Neuronal stem cell (in vitro differentiated cells): ENCODE data around the gene SLC9A7.

Experiments
- DNase-seq: peaks from one replicate; pipeline ENCODE4 v3.0.0-alpha.2; 2013; ENCODE audit warnings: low spot score
- H2AFZ ChIP-seq: one replicate; pipeline ENCODE4 v1.6.1; 2013; ENCODE audit warnings: mild to moderate bottlenecking, low read length, inconsistent platforms
- H2AK5ac ChIP-seq: 2 replicates; pipeline ENCODE4 v1.6.1; 2013; ENCODE audit warnings: low read depth, mild to moderate bottlenecking, inconsistent platforms, low read length, moderate library complexity, mixed read lengths
- H2BK120ac ChIP-seq: 2 replicates; pipeline ENCODE4 v1.6.1; 2013; ENCODE audit warnings: low read depth, mild to moderate bottlenecking, inconsistent platforms, low read length, moderate library complexity, mixed read lengths
- H2BK12ac ChIP-seq: one replicate; pipeline ENCODE4 v1.6.1; 2013; ENCODE audit warnings: low read length, inconsistent platforms
- H2BK15ac ChIP-seq: 2 replicates; pipeline ENCODE4 v1.6.1; 2013; ENCODE audit warnings: mild to moderate bottlenecking, low read length, inconsistent platforms, mixed read lengths
- H2BK5ac ChIP-seq: one replicate; pipeline ENCODE4 v1.6.1; 2013; ENCODE audit warnings: inconsistent platforms, mild to moderate bottlenecking, low read length, moderate library complexity
- H3K14ac ChIP-seq: one replicate; pipeline ENCODE4 v1.6.1; 2013; ENCODE audit warnings: low read length, inconsistent platforms
- H3K18ac ChIP-seq: 2 replicates; pipeline ENCODE4 v1.6.1; 2013; ENCODE audit warnings: low read length, inconsistent platforms
- H3K23ac ChIP-seq: 2 replicates; pipeline ENCODE4 v1.6.1; 2013; ENCODE audit warnings: low read depth, mild to moderate bottlenecking, mixed read lengths, low read length, inconsistent platforms; ENCODE audit not compliant: poor library complexity
- H3K27ac ChIP-seq: replicated peaks from 3 replicates; pipeline ENCODE4 v1.5.1; 2013; ENCODE audit warnings: low read length, inconsistent platforms
- H3K27me3 ChIP-seq, 3 experiments: 2 replicates each; pipeline ENCODE4 v1.6.1; 2013; ENCODE audit warnings: low read length in 3 of 3, mild to moderate bottlenecking in 2 of 3, inconsistent platforms in 1 of 3, low read depth in 1 of 3, mixed read lengths in 1 of 3, moderate library complexity in 1 of 3; ENCODE audit not compliant: control insufficient read depth in 3 of 3, insufficient read depth in 3 of 3
- H3K36me3 ChIP-seq, 2 donors: replicated peaks in 1 of 2; 2 replicates each; pipeline ENCODE4 v1.6.1; 2013; ENCODE audit warnings: low read length in 2 of 2; ENCODE audit not compliant: control insufficient read depth in 2 of 2, insufficient read depth in 2 of 2
- H3K4ac ChIP-seq: 2 replicates; pipeline ENCODE4 v1.6.1; 2013; ENCODE audit warnings: inconsistent platforms, mild to moderate bottlenecking, low read length, moderate library complexity
- H3K4me1 ChIP-seq, 2 donors: 1 replicate in 1 of 2; 2 replicates in 1 of 2; pipeline ENCODE4 v1.6.1; 2013; ENCODE audit warnings: low read length in 2 of 2, low read depth in 1 of 2; ENCODE audit not compliant: control insufficient read depth in 2 of 2, insufficient read depth in 1 of 2
- H3K4me2 ChIP-seq: one replicate; pipeline ENCODE4 v1.6.1; 2013; ENCODE audit warnings: mild to moderate bottlenecking, low read length, inconsistent platforms; ENCODE audit not compliant: insufficient read depth, poor library complexity, severe bottlenecking
- H3K4me3 ChIP-seq, 2 donors: 2 replicates each; pipeline ENCODE4 v1.5.1; 2013; ENCODE audit warnings: low read length in 2 of 2, mild to moderate bottlenecking in 2 of 2, inconsistent platforms in 1 of 2, moderate library complexity in 1 of 2
- H3K79me1 ChIP-seq: one replicate; pipeline ENCODE4 v1.6.1; 2013; ENCODE audit warnings: low read depth, mild to moderate bottlenecking, inconsistent platforms, low read length, moderate library complexity
- H3K9ac ChIP-seq: one replicate; pipeline ENCODE4 v1.6.1; 2013; ENCODE audit warnings: mild to moderate bottlenecking, low read depth, low read length, inconsistent platforms; ENCODE audit not compliant: poor library complexity
- H3K9me3 ChIP-seq, 2 donors: replicated peaks in 1 of 2; 2 replicates each; pipeline versions ENCODE3 to v1.6.1; 2013; ENCODE audit warnings: low read length in 2 of 2, mild to moderate bottlenecking in 2 of 2, inconsistent platforms in 1 of 2, low read depth in 1 of 2, mixed read lengths in 1 of 2, moderate library complexity in 1 of 2; ENCODE audit not compliant: control insufficient read depth in 2 of 2, insufficient read depth in 1 of 2
- H4K8ac ChIP-seq: one replicate; pipeline ENCODE4 v1.6.1; 2013; ENCODE audit warnings: low read depth, mild to moderate bottlenecking, inconsistent platforms, low read length, moderate library complexity
- H4K91ac ChIP-seq: one replicate; pipeline ENCODE4 v1.6.1; 2013; ENCODE audit warnings: low read length, low read depth, mild to moderate bottlenecking, inconsistent platforms; ENCODE audit not compliant: poor library complexity
- WGBS, 2 donors: extraction: QIAGEN DNeasy Blood & Tissue Kit; methylation state at CpG; one replicate each; pipeline ENCODE4 v1.1.7; 2013; ENCODE audit warnings: missing lambda C conversion rate in 2 of 2, mixed read lengths in 1 of 2; ENCODE audit not compliant: insufficient read length in 2 of 2, insufficient replicate concordance in 1 of 2; ENCODE audit errors: extremely low coverage in 2 of 2; 5-methylcytosine and 5-hydroxymethylcytosine counted together

The SLC9A7 gene

GRCh38 chrX:46595084-46595483, 163.8 kb downstream of the SLC9A7 start:
- no CpG with 5 or more reads among the region's 1 CpG for WGBS, 2 donors
- H3K79me1 ChIP-seq, result no peaks in the 10 kb centered on the region
- H4K8ac ChIP-seq, result no peak overlapping the region
- no peak overlapping the region for H3K27ac ChIP-seq
- no peaks in the 10 kb centered on the region for H3K9me3 ChIP-seq
- no peak overlapping the region for H2BK12ac ChIP-seq
- DNase-seq, result no peak
- H3K14ac ChIP-seq, result no peak overlapping the region
- H2AK5ac ChIP-seq, result no peak overlapping the region
- no peak overlapping the region for H2BK15ac ChIP-seq
- H2BK5ac ChIP-seq, result no peak overlapping the region
- no peak overlapping the region for H2AFZ ChIP-seq
- H3K4ac ChIP-seq, result no peak overlapping the region
- no peaks in the 10 kb centered on the region for H3K36me3 ChIP-seq
- no peak overlapping the region for H3K4me2 ChIP-seq
- no peak overlapping the region for H4K91ac ChIP-seq
- no peak overlapping the region for H3K9ac ChIP-seq
- no peak overlapping the region for H2BK120ac ChIP-seq
- H3K27me3 ChIP-seq, result no peaks in the 10 kb centered on the region
- no peak overlapping the region for H3K23ac ChIP-seq
- H3K4me3 ChIP-seq, result no peak overlapping the region
- H3K18ac ChIP-seq, result no peak overlapping the region
- no peaks in the 10 kb centered on the region for H3K4me1 ChIP-seq

DNA sequence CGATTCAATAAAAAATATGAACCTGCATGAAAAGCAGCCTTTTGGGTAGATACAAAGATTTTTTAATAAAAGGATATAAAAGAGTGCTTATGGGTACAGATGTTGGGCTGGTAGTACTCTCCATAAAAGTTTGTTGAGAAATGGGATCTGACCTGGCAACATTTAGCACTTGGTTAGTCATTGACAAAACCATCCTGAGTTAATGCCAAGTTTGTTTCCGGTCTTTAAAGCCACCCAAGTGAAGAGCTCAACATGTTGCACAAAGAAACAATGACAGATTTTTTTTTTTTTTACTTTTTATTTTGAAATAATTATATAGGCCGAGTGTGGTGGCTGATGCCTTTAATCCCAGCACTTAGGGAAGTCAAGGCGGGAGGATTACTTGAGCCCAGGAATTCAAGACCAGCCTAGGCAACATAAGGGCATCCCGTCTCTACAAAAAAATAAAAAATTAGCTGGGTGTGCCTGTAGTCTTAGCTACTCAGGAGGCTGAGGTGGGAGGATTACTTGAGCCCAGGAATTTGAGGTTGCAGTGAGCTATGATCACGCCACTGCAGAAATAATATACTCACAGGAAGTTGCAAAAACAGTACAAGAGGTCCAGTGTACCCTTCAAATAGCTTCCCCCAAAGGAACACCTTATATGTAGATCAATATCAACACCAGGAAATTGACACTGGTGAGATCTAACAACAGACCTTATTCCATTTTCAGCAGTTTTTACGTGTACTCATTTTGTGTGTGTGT, 168.8 kb downstream of the SLC9A7 start:
- Histone ChIP-seq H3K36me3 (no peaks in the 10 kb centered on the region), H2BK5ac (no peak overlapping the region), H3K27ac (no peak overlapping the region), H3K79me1 (no peaks in the 10 kb centered on the region), H3K14ac (no peak overlapping the region), H2BK12ac (no peak overlapping the region), H3K4me2 (no peak overlapping the region), H3K4ac (no peak overlapping the region), H3K27me3 (no peaks in the 10 kb centered on the region), H3K9ac (no peak overlapping the region), H3K9me3 (no peaks in the 10 kb centered on the region), H2BK120ac (no peak overlapping the region), H2AK5ac (no peak overlapping the region), H3K23ac (no peak overlapping the region), H3K4me1 (peaks cover 3% of the 10 kb centered on the region in 2 donors), H3K4me3 (no peak overlapping the region), H4K8ac (no peak overlapping the region), H2AFZ (no peak overlapping the region), H3K18ac (no peak overlapping the region), H2BK15ac (no peak overlapping the region), H4K91ac (no peak overlapping the region)
- no peak for DNase-seq
- WGBS, 2 donors, result no CpG with 5 or more reads among the region's 7 CpGs

DNA sequence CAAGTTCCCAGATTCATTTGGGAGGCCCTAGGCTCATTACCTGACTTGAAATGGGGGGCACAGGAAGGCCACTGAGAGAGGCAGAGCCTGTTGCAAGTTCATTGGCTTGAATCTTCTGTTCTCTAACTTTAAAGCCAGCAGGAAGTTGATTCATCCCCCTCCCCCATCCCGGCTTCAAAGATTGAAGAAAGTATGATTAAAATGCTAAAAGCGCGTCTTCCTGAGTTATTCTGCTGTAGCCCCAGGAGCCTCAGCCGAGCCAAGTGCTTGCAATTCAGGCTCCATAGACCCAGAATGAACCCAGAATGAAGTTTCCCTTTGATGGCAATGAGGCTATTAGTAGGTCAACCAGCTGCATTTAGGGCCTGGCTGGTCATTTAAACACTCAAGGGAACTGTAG, 170.7 kb downstream of the SLC9A7 start:
- Histone ChIP-seq H3K27me3 (no peaks in the 10 kb centered on the region), H2BK12ac (no peak overlapping the region), H3K9ac (no peak overlapping the region), H3K4me2 (no peak overlapping the region), H4K91ac (no peak overlapping the region), H2AFZ (peak overlapping the region; percentile 56), H3K27ac (no peak overlapping the region), H3K36me3 (no peaks in the 10 kb centered on the region), H3K4ac (no peak overlapping the region), H3K4me3 (no peak overlapping the region), H3K4me1 (peaks cover 3 to 8% of the 10 kb centered on the region in 2 donors), H3K9me3 (no peaks in the 10 kb centered on the region), H2BK5ac (no peak overlapping the region), H3K79me1 (no peaks in the 10 kb centered on the region), H2AK5ac (no peak overlapping the region), H3K14ac (no peak overlapping the region), H4K8ac (no peak overlapping the region), H2BK15ac (no peak overlapping the region), H3K23ac (no peak overlapping the region), H2BK120ac (no peak overlapping the region), H3K18ac (no peak overlapping the region)
- no CpG with 5 or more reads among the region's 4 CpGs for WGBS, 2 donors
- DNase-seq, result no peak

- no peaks in the 10 kb centered on the region for H3K9me3 ChIP-seq
- peaks cover 3 to 12% of the 10 kb centered on the region in 2 donors for H3K4me1 ChIP-seq
- no peak overlapping the region for H4K91ac ChIP-seq
- H2BK5ac ChIP-seq, result no peak overlapping the region
- WGBS, 2 donors, result no CpG with 5 or more reads among the region's 5 CpGs
- no peak overlapping the region for H3K27ac ChIP-seq
- H3K18ac ChIP-seq, result no peak overlapping the region
- no peak overlapping the region for H3K9ac ChIP-seq
- no peak overlapping the region for H4K8ac ChIP-seq
- no peak overlapping the region for H2AK5ac ChIP-seq
- H3K4ac ChIP-seq, result no peak overlapping the region
- H3K23ac ChIP-seq, result no peak overlapping the region
- H3K79me1 ChIP-seq, result no peaks in the 10 kb centered on the region
- peak overlapping the region; percentile 56 for H2AFZ ChIP-seq
- no peak overlapping the region for H3K4me2 ChIP-seq
- DNase-seq, result no peak
- H3K14ac ChIP-seq, result no peak overlapping the region
- no peaks in the 10 kb centered on the region for H3K27me3 ChIP-seq
- no peaks in the 10 kb centered on the region for H3K36me3 ChIP-seq
- no peak overlapping the region for H3K4me3 ChIP-seq
- no peak overlapping the region for H2BK120ac ChIP-seq
- no peak overlapping the region for H2BK15ac ChIP-seq
- H2BK12ac ChIP-seq, result no peak overlapping the region
Observed at GRCh38 chrX:46587753-46588171, 171.2 kb downstream of the SLC9A7 start.
